IMR-90 (cell line): Measurements from ENCODE around the gene MAP4K1. TPM values are rescaled to one million over a fixed set of nuclear protein-coding genes. Genes with fewer than 3 reads are reported as not detected.

Experiments used
- ATAC-seq: fragments of 200-7000 bp; cut with Tn5 transposase; 2 replicates; pipeline ENCODE4 v1.9.1; 2020; ENCODE audit warnings: low read depth, mild to moderate bottlenecking, moderate library complexity
- BruUV-seq: library from RNA; stranded (reverse); fragments of 400-500 nt; replicated peaks from 2 replicates; lab custom pipeline; 2021; lab: Mats Ljungman, UMichigan
- CTCF ChIA-PET: fragments of 300-600 bp; formaldehyde crosslinking; extraction: SDS; loops from one replicate; lab custom pipeline; 2021; ENCODE audit warnings: antibody characterized with exemption; lab: Yijun Ruan, JAX
- POLR2A ChIA-PET: fragments of 300-600 bp; sonication (Branson Sonifier 250); formaldehyde crosslinking; loops from one replicate; lab custom pipeline; 2022; ENCODE audit warnings: antibody characterized with exemption; ENCODE audit not compliant: unreplicated experiment; lab: Charles Lee
- DNase-seq: peaks from one replicate; pipeline ENCODE4 v3.0.0; 2013
- H2AFZ ChIP-seq: replicated peaks from 2 replicates; pipeline ENCODE3; 2013; ENCODE audit warnings: low read length, mild to moderate bottlenecking; ENCODE audit not compliant: poor library complexity
- H2AK5ac ChIP-seq: 2 replicates; pipeline ENCODE4 v1.6.1; 2013; ENCODE audit warnings: low read depth, low read length, inconsistent platforms
- H2AK9ac ChIP-seq: replicated peaks from 2 replicates; pipeline ENCODE3; 2013; ENCODE audit warnings: mild to moderate bottlenecking, low read depth, low read length, moderate library complexity; ENCODE audit not compliant: poor library complexity
- H2BK120ac ChIP-seq: 2 replicates; pipeline ENCODE4 v1.6.1; 2013; ENCODE audit warnings: low read depth, low read length, inconsistent platforms
- H2BK15ac ChIP-seq: 3 replicates; pipeline ENCODE4 v1.6.1; 2013; ENCODE audit warnings: low read depth, low read length, inconsistent platforms
- H2BK20ac ChIP-seq: 2 replicates; pipeline ENCODE4 v1.6.1; 2013; ENCODE audit warnings: low read depth, mild to moderate bottlenecking, inconsistent platforms, low read length, moderate library complexity
- H2BK5ac ChIP-seq: 2 replicates; pipeline ENCODE4 v1.6.1; 2013; ENCODE audit warnings: mild to moderate bottlenecking, low read depth, low read length, inconsistent platforms; ENCODE audit not compliant: poor library complexity, severe bottlenecking
- H3K14ac ChIP-seq: replicated peaks from 2 replicates; pipeline ENCODE4 v1.6.1; 2013; ENCODE audit warnings: low read depth, low read length, inconsistent platforms
- H3K18ac ChIP-seq: 2 replicates; pipeline ENCODE4 v1.6.1; 2013; ENCODE audit warnings: low read depth, low read length, control low read depth
- H3K23ac ChIP-seq: 2 replicates; pipeline ENCODE4 v1.6.1; 2013; ENCODE audit warnings: low read depth, low read length, inconsistent platforms
- H3K27ac ChIP-seq: 2 replicates; pipeline ENCODE4 v1.5.1; 2013; ENCODE audit warnings: mild to moderate bottlenecking, control low read depth, low read length; ENCODE audit not compliant: insufficient read depth
- H3K27me3 ChIP-seq: 2 replicates; pipeline ENCODE4 v1.6.1; 2013; ENCODE audit warnings: low read length; ENCODE audit not compliant: control insufficient read depth, insufficient read depth
- H3K36me3 ChIP-seq: 2 replicates; pipeline ENCODE4 v1.6.1; 2013; ENCODE audit warnings: low read length, mixed read lengths; ENCODE audit not compliant: control insufficient read depth, insufficient read depth
- H3K4ac ChIP-seq: 2 replicates; pipeline ENCODE4 v1.6.1; 2013; ENCODE audit warnings: low read depth, low read length, inconsistent platforms
- H3K4me1 ChIP-seq: 2 replicates; pipeline ENCODE4 v1.6.1; 2013; ENCODE audit warnings: low read length, mixed read lengths; ENCODE audit not compliant: control insufficient read depth, insufficient read depth
- H3K4me2 ChIP-seq: 2 replicates; pipeline ENCODE4 v1.6.1; 2013; ENCODE audit warnings: low read depth, mild to moderate bottlenecking, control low read depth, low read length, moderate library complexity
- H3K4me3 ChIP-seq: 2 replicates; pipeline ENCODE4 v1.5.1; 2013; ENCODE audit warnings: low read depth, mild to moderate bottlenecking, control low read depth, low read length, moderate library complexity; ENCODE audit not compliant: insufficient read depth
- H3K56ac ChIP-seq: 2 replicates; pipeline ENCODE4 v1.6.1; 2013; ENCODE audit warnings: low read length, inconsistent platforms; ENCODE audit not compliant: insufficient read depth; ENCODE audit errors: extremely low read depth
- H3K79me1 ChIP-seq, 2 experiments: 2 replicates each; pipeline ENCODE4 v1.6.1; 2013; ENCODE audit warnings: low read length in 2 of 2, inconsistent platforms in 1 of 2, low read depth in 1 of 2
- H3K9ac ChIP-seq: 2 replicates; pipeline ENCODE4 v1.6.1; 2013; ENCODE audit warnings: low read depth, low read length, control low read depth
- H3K9me1 ChIP-seq: 2 replicates; pipeline ENCODE4 v1.6.1; 2013; ENCODE audit warnings: low read length, inconsistent platforms; ENCODE audit not compliant: insufficient read depth
- H3K9me3 ChIP-seq: 2 replicates; pipeline ENCODE4 v1.6.1; 2013; ENCODE audit warnings: low read length; ENCODE audit not compliant: control insufficient read depth, insufficient read depth
- H4K20me1 ChIP-seq: 2 replicates; pipeline ENCODE4 v1.6.1; 2013; ENCODE audit warnings: low read length, inconsistent platforms; ENCODE audit not compliant: insufficient read depth
- H4K5ac ChIP-seq: 2 replicates; pipeline ENCODE4 v1.6.1; 2013; ENCODE audit warnings: mild to moderate bottlenecking, low read depth, low read length, control low read depth
- H4K8ac ChIP-seq, 2 experiments: 2 replicates each; pipeline ENCODE4 v1.6.1; 2013; ENCODE audit warnings: low read depth in 2 of 2, low read length in 2 of 2, control low read depth in 1 of 2, inconsistent platforms in 1 of 2
- H4K91ac ChIP-seq: 2 replicates; pipeline ENCODE4 v1.6.1; 2013; ENCODE audit warnings: low read depth, low read length, inconsistent platforms; ENCODE audit not compliant: insufficient read depth
- BHLHE40 ChIP-seq: fragments of 150-350 bp; IDR thresholded peaks from 2 replicates; pipeline ENCODE4 v1.6.1; 2016; ENCODE audit warnings: mild to moderate bottlenecking, low read depth, low read length
- CHD1 ChIP-seq: IDR thresholded peaks from 2 replicates; pipeline ENCODE4 v1.6.1; 2012; ENCODE audit warnings: low read depth, low read length, improper control_type of control experiment
- MAFK ChIP-seq: IDR thresholded peaks from 2 replicates; pipeline ENCODE4 v1.6.1; 2012; ENCODE audit warnings: low read depth, low read length, improper control_type of control experiment
- MAZ ChIP-seq: IDR thresholded peaks from 2 replicates; pipeline ENCODE4 v1.6.1; 2012; ENCODE audit warnings: low read depth, mild to moderate bottlenecking, low read length, improper control_type of control experiment, moderate library complexity, borderline replicate concordance
- MXI1 ChIP-seq: IDR thresholded peaks from 2 replicates; pipeline ENCODE4 v1.6.1; 2012; ENCODE audit warnings: low read depth, mild to moderate bottlenecking, low read length, moderate library complexity, borderline replicate concordance
- RAD21 ChIP-seq: IDR thresholded peaks from 2 replicates; pipeline ENCODE4 v1.6.1; 2012; ENCODE audit warnings: low read length, improper control_type of control experiment
- RFX5 ChIP-seq: IDR thresholded peaks from 2 replicates; pipeline ENCODE4 v1.8.0; 2012; ENCODE audit warnings: low read depth, mild to moderate bottlenecking, low read length, moderate library complexity
- WGBS, 2 experiments: methylation state at CpG; one replicate each; pipeline versions ENCODE4 v1.1.5 to v1.1.7; 2013; ENCODE audit warnings: missing lambda C conversion rate in 2 of 2; ENCODE audit not compliant: insufficient read length in 1 of 2; ENCODE audit errors: extremely low coverage in 2 of 2; 5-methylcytosine and 5-hydroxymethylcytosine counted together
- dilution Hi-C: fragments of 300-500 bp; cut with HindIII; formaldehyde crosslinking; loops from one replicate; pipeline ENCODE4 v1.14.3; 2018; ENCODE audit warnings: low sequenced_read_pairs; ENCODE audit not compliant: unreplicated experiment
- in situ Hi-C: fragments of 300-500 bp; cut with MboI; formaldehyde crosslinking; loops from 3 replicates; pipeline ENCODE4 v1.14.3; 2019; ENCODE audit warnings: low sequenced_read_pairs, inconsistent platforms, mixed read lengths
- intact Hi-C: fragments of 100-400 bp; cut with micrococcal nuclease; formaldehyde crosslinking; loops from 2 replicates; pipeline ENCODE4 v1.10.0; 2022
- polyA plus RNA-seq, 3 experiments: library from polyadenylated mRNA; depleted of rRNA; stranded (reverse); fragments of >200 nt; gene quantifications; 2 replicates each; pipeline ENCODE4 v1.2.3, GENCODE V29; 2012; ENCODE audit warnings: low replicate concordance in 1 of 3
- total RNA-seq: library from RNA; depleted of rRNA; stranded (reverse); fragments of >200 nt; gene quantifications from 2 replicates; pipeline ENCODE4 v1.2.3, GENCODE V29; 2012
- TF ChIP-seq, protein P1 (sequence below): fragments of 150-350 bp; IDR thresholded peaks from 2 replicates; pipeline ENCODE4 v1.6.1; 2017; ENCODE audit warnings: mild to moderate bottlenecking, antibody characterized with exemption, low read length, low read depth

Gene MAP4K1
- total and polyA plus RNA-seq, 2 of the 4 experiments (the other 2 are of a cell fraction): 0.22 TPM; not detected in 1

DNA sequence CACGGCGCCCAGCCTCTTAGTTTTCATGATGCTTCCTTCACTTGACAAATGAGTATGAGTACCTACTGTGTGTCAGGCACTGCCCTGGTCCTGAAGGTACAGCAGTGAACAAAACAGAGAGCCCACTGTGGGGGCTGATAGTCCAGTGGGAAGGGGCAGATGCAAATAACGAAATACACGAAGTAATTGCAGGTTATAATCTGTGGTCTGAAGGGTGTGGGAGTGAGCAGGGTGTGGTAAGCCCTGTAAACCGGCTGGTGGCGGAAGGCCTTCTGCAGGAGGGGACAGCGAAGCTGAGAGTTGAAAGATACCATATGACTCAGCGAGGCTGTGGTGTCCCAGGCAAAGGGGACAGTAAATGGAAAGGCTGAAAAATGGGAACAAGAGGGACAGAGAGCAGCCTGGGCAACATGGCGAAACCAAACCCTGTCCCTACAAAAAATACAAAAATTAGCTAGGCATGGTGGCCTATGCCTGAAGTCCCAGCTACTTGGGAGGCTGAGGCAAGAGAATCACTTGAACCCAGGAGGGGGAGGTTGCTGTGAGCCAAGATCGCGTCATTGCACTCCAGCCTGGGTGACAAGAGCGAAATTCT is 60.5 kb downstream of the MAP4K1 start:
- in situ Hi-C loops (no loop called here), dilution Hi-C loops (no loop called here), intact Hi-C loops (no loop called here)
- Histone ChIP-seq H2BK15ac (no peak overlapping the region), H3K4me3 (no peak overlapping the region), H4K8ac (no peak overlapping the region), H3K9me3 (no peaks in the 10 kb centered on the region), H3K4me1 (no peaks in the 10 kb centered on the region), H3K9me1 (no peaks in the 10 kb centered on the region), H3K14ac (no peak overlapping the region), H2BK20ac (no peak overlapping the region), H2AK9ac (no peak overlapping the region), H2BK120ac (no peak overlapping the region), H3K18ac (no peak overlapping the region), H3K56ac (no peak overlapping the region), H3K4ac (no peak overlapping the region), H3K23ac (no peak overlapping the region), H2AK5ac (no peak overlapping the region), H4K20me1 (no peaks in the 10 kb centered on the region), H4K91ac (no peak overlapping the region), H3K79me1 (no peaks in the 10 kb centered on the region), H2BK5ac (no peak overlapping the region), H3K4me2 (no peak overlapping the region), H2AFZ (no peak overlapping the region), H3K27me3 (no peaks in the 10 kb centered on the region), H3K9ac (no peak overlapping the region), H3K27ac (no peak overlapping the region), H3K36me3 (no peaks in the 10 kb centered on the region), H4K5ac (no peak overlapping the region)
- 48% methylated on average over 4 of the region's 12 CpGs; no CpG with 5 or more reads in 1 of the 2 experiments for WGBS, 2 experiments
- BruUV-seq: no TSS peak
- TF ChIP-seq MAZ (no peak), MXI1 (no peak), CHD1 (no peak), BHLHE40 (no peak), RAD21 (no peak), MAFK (no peak), RFX5 (no peak)
- TF ChIP-seq, protein P1, sequence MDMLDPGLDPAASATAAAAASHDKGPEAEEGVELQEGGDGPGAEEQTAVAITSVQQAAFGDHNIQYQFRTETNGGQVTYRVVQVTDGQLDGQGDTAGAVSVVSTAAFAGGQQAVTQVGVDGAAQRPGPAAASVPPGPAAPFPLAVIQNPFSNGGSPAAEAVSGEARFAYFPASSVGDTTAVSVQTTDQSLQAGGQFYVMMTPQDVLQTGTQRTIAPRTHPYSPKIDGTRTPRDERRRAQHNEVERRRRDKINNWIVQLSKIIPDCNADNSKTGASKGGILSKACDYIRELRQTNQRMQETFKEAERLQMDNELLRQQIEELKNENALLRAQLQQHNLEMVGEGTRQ: no peak
- ChIA-PET CTCF (no interaction called here), POLR2A (no interaction called here)
- ATAC-seq: no peak
- DNase-seq: no peak
